BJ (cell line): Measurements from ENCODE around the gene DNAJC3. TPM values are rescaled to one million over a fixed set of nuclear protein-coding genes. Genes with fewer than 3 reads are reported as not detected.

Source experiments
- CTCF ChIA-PET: fragments of 350-600 bp; formaldehyde crosslinking; extraction: SDS; loops from one replicate; lab custom pipeline; 2021; ENCODE audit warnings: antibody characterized with exemption, inconsistent platforms; lab: Yijun Ruan, JAX
- POLR2A ChIA-PET: fragments of 300-600 bp; sonication (Branson Sonifier 250); formaldehyde crosslinking; extraction: SDS; loops from one replicate; lab custom pipeline; 2021; ENCODE audit warnings: antibody characterized with exemption; lab: Charles Lee
- DNase-seq: peaks from one replicate; pipeline ENCODE4 v3.0.0-alpha.2; 2011; ENCODE audit warnings: low read depth
- H3K27me3 ChIP-seq: 2 replicates; pipeline ENCODE4 v1.6.0; 2011; ENCODE audit warnings: low read length; ENCODE audit not compliant: control insufficient read depth, insufficient read depth
- H3K36me3 ChIP-seq: 2 replicates; pipeline ENCODE4 v1.5.1; 2011; ENCODE audit warnings: low read length; ENCODE audit not compliant: control insufficient read depth, insufficient read depth
- H3K4me3 ChIP-seq: 2 replicates; pipeline ENCODE4 v1.5.1; 2011; ENCODE audit warnings: low read depth, mild to moderate bottlenecking, control low read depth, low read length
- polyA plus RNA-seq: library from polyadenylated mRNA; depleted of rRNA; stranded (reverse); fragments of >200 nt; gene quantifications from 2 replicates; pipeline ENCODE4 v1.2.3, GENCODE V29; 2011
- TF ChIP-seq, protein P1 (sequence below): IDR thresholded peaks from 2 replicates; pipeline ENCODE4 v1.5.1; 2011; ENCODE audit warnings: low read depth, mild to moderate bottlenecking, control low read depth, inconsistent platforms, low read length, moderate library complexity; ENCODE audit not compliant: insufficient read depth

DNAJC3 gene
- polyA plus RNA-seq, 1 experiment, result 10.6 TPM

DNA sequence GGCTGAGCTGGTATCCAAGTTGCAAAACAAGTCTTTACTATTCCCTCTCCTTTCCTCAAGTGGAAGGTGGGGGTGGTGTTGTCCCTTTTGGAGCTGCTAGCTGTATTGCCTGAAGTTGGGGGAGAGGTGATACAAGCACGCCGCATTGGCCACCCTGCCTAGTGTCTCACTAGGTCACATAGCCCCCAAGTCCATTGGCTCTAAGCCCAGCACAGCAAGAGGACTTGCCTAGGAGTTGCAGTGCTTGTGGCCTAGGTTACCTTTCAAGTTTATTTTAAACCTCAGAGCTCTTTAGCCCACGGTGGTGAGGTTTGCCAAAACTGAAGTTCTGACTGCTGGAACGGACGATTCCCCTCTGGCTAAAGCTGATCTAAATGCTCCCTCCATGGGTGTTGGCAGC lies 5.3 kb upstream of the DNAJC3 start:
- ChIA-PET POLR2A (no interaction called here), CTCF (interaction anchor here (0.6 to 1.7 kb wide), 3 partner anchors 14 to 162 kb away, joined by 3 to 5 read pairs (median 3); no protein-coding TSS in a partner anchor)
- H3K4me3 ChIP-seq, result no peak overlapping the region
- no peaks in the 10 kb centered on the region for H3K27me3 ChIP-seq
- no peak for DNase-seq
- TF ChIP-seq, protein P1, sequence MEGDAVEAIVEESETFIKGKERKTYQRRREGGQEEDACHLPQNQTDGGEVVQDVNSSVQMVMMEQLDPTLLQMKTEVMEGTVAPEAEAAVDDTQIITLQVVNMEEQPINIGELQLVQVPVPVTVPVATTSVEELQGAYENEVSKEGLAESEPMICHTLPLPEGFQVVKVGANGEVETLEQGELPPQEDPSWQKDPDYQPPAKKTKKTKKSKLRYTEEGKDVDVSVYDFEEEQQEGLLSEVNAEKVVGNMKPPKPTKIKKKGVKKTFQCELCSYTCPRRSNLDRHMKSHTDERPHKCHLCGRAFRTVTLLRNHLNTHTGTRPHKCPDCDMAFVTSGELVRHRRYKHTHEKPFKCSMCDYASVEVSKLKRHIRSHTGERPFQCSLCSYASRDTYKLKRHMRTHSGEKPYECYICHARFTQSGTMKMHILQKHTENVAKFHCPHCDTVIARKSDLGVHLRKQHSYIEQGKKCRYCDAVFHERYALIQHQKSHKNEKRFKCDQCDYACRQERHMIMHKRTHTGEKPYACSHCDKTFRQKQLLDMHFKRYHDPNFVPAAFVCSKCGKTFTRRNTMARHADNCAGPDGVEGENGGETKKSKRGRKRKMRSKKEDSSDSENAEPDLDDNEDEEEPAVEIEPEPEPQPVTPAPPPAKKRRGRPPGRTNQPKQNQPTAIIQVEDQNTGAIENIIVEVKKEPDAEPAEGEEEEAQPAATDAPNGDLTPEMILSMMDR, result no peak
- no peaks in the 10 kb centered on the region for H3K36me3 ChIP-seq

DNA sequence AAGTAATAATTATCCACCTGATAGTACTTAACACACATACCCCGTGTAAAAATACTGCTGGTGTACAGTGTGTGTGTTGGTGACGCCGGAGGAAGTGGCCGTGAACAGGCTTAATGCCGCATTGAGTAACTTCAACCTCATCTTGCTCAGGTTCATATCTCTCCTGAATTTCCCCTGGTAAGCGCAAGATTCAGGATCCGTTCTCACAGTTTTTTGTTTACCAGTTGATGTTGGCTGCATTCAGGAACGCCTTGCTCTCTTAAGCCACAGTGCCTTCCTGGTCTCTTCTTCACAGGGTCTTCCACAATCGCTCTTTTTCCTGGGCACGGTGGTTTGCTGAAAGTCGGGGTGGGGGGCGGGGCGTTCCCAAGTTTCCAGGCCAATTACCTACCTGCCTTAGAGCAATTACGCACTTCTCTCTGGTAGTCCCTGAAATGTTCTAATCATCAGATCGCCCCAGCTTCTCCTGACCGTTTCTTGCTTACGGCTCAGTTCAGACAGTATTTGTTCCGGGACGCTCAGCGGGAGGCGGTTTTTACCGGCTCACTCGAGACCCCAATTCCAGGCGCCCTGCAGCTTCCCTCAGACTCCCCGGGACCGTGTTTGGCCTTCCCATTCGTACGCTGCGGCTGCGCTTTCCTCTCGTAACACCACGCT lies 706 bp upstream of the DNAJC3 start:
- Histone ChIP-seq H3K4me3 (peak overlapping the region; percentile 89), H3K36me3 (no peaks in the 10 kb centered on the region), H3K27me3 (no peaks in the 10 kb centered on the region)
- TF ChIP-seq, protein P1, result no peak
- ChIA-PET CTCF (interaction anchor here (0.9 to 1.2 kb wide), 4 partner anchors 9 to 158 kb away, joined by 3 to 5 read pairs (median 4); no protein-coding TSS in a partner anchor), POLR2A (interaction anchor here (0.5 to 1.0 kb wide), 2 partner anchors 158 to 704 kb away, joined by 3 to 4 read pairs; no protein-coding TSS in a partner anchor)
- no peak for DNase-seq

DNA sequence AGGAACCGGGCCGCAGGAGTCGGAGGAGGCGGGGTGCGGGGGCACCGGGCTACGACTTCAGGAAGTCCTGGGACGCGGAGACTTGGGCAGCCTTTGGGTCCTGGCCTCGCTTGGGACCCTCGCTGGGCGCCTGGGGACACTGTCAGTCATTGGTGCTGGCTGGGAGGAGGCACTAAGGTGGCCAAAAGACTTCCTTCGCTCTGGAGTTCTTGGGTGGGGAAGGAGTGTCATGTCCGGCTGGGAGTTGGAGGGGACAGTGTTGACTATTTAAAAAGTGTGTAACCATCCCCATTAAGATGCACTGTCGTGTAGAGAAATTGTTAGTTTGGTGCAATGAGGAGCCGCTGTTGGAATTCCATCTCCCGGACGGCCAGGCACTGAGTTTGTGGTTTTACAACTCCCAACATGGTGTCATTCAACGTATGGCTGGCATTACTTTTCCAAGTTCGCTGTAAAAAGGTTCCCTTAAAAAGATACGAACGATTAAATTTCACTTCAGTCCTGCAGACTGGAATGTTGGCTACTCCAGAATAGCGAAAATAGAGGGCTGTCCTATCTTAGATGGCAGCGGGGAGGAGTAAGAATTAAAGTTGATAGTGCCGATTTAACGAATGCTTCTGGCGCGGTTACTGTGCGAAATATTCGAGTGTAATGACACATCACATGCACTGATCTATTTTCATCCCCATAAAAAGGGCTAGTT lies 776 bp downstream of the DNAJC3 start:
- Histone ChIP-seq H3K27me3 (no peaks in the 10 kb centered on the region), H3K4me3 (peak overlapping the region; percentile 94), H3K36me3 (no peaks in the 10 kb centered on the region)
- ChIA-PET POLR2A (no interaction called here), CTCF (interaction anchor here (0.7 kb wide), 1 partner anchor 18 kb away, joined by 5 read pairs; no protein-coding TSS in a partner anchor)
- TF ChIP-seq, protein P1, result no peak
- DNase-seq, result no peak

DNA sequence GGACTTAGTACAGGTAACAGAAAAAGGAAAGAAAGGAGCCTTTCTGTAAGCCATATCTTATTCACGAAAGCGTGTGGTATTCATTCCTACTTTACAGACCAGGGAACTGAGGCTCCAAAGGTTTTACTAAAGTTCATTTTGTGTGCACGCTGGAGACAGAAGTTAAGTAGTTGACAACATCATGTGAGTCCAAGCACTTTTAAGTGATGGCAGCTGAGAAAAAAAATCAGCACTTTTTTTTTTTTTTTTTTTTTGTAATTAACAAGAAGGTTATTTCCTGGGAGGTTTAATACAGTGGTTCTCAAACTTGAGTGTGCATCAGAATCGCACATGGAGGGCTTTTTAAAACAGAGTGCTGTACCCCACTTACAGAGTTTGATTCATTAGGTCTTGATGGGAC lies 2.0 kb downstream of the DNAJC3 start:
- H3K36me3 ChIP-seq, result no peaks in the 10 kb centered on the region
- CTCF ChIA-PET, result no interaction called here
- no peaks in the 10 kb centered on the region for H3K27me3 ChIP-seq
- no peak overlapping the region for H3K4me3 ChIP-seq
- POLR2A ChIA-PET, result no interaction called here
- TF ChIP-seq, protein P1, result no peak
- DNase-seq, result no peak

DNA sequence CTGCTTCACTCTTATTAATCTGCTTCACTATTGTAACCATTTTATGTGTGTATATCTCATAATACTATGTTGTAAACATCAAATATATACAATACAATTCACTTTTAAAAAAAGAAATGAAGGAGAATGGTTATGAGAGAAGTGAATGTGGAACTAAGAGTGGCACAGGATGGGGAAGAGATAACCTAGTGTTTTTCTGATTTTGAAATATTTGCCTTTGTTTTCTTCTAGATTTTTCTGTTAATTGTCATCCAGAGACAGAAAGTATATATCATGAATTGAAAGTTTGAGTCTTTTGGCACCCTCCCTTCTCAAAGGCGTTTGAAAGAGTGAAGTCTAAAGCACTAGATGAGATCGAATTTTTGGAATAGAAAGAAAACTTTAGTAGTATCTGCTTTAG lies 2.8 kb downstream of the DNAJC3 start:
- Histone ChIP-seq H3K4me3 (no peak overlapping the region), H3K36me3 (no peaks in the 10 kb centered on the region), H3K27me3 (no peaks in the 10 kb centered on the region)
- POLR2A ChIA-PET, result no interaction called here
- no peak for DNase-seq
- CTCF ChIA-PET, result no interaction called here
- TF ChIP-seq, protein P1, result no peak
